ENCODE measurements around the gene CUL3. TPM values are rescaled to one million over a fixed set of nuclear protein-coding genes. Genes with fewer than 3 reads are reported as not detected.
A peak's percentile ranks its signal among the peaks of the same experiment; 100 is the strongest.

Gene CUL3
- total and polyA plus RNA-seq, 2 of the 13 experiments (the other 11 are each of a cell fraction or from before 2014, with no cell fraction given): 33.2 to 62.3 TPM

DNA sequence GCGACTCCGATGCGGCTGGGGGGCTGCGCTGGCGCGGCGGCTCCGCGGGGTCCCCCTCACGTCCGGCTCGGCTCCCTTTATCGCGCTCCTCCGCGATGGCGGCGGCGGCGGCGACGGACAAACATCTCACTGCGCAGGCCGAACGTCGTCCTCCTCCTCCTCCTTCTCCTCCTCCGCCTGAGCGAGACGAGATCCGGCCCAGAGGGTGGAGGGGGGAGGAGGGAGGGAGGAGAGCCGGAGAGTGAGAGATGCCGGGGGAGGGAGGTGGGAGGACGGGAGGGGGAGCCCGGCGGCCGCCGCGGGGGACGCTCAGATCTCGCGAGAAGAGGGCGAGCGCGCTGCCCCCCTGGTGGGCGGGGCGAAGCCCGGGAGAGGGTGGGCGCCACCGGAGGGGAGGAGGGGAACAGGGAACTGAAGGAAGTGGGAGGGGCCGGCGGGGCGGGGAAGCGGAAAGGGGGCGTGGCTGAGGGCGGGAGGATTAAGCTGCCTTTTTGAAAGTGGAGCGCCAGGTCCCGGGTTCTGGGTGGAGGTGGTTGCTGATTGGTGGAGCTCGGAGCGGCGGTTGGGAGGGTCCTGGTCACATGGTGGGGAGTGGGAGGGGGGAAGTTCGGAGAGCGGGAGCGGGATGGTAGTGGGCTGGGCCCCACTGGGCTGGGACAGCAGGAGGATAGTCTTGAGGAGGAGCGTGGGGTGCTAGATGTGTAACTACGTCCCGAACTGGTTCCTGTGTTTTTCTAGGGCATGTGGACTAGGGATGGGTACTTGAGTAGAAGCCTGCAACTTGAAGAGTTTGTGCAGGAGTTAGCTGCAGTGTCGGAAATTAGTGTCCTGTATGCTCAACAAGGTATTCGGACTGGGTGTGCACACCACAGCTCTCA lies at the start of gene CUL3 (continued):
- TF ChIP-seq, protein P1, sequence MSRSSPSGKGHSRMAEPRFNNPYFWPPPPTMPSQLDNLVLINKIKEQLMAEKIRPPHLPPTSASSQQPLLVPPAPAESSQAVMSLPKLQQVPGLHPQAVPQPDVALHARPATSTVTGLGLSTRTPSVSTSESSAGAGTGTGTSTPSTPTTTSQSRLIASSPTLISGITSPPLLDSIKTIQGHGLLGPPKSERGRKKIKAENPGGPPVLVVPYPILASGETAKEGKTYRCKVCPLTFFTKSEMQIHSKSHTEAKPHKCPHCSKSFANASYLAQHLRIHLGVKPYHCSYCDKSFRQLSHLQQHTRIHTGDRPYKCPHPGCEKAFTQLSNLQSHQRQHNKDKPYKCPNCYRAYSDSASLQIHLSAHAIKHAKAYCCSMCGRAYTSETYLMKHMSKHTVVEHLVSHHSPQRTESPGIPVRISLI (CRISPR knock-in tag; IDR thresholded peaks at IDR 0.05; ENCODE audit: borderline replicate concordance): no peak
- TF ChIP-seq SP1 (IDR thresholded peaks at IDR 0.05) (peak; percentile 94), SP1 (CRISPR knock-in tag; IDR thresholded peaks at IDR 0.05) (peak; percentile 89), NFIC (IDR thresholded peaks at IDR 0.05; ENCODE audit: low read length) (no peak), ARNT2 (CRISPR knock-in tag; IDR thresholded peaks at IDR 0.05; ENCODE audit: low read depth) (peak; percentile 15; the same call in 1 of the 2 replicates), SP2 (CRISPR knock-in tag; IDR thresholded peaks at IDR 0.05) (peak; percentile 69), THAP11 (CRISPR knock-in tag; IDR thresholded peaks at IDR 0.05) (peak; percentile 68)
- TF ChIP-seq, protein P2, sequence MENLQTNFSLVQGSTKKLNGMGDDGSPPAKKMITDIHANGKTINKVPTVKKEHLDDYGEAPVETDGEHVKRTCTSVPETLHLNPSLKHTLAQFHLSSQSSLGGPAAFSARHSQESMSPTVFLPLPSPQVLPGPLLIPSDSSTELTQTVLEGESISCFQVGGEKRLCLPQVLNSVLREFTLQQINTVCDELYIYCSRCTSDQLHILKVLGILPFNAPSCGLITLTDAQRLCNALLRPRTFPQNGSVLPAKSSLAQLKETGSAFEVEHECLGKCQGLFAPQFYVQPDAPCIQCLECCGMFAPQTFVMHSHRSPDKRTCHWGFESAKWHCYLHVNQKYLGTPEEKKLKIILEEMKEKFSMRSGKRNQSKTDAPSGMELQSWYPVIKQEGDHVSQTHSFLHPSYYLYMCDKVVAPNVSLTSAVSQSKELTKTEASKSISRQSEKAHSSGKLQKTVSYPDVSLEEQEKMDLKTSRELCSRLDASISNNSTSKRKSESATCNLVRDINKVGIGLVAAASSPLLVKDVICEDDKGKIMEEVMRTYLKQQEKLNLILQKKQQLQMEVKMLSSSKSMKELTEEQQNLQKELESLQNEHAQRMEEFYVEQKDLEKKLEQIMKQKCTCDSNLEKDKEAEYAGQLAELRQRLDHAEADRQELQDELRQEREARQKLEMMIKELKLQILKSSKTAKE (CRISPR knock-in tag; IDR thresholded peaks at IDR 0.05; ENCODE audit: borderline replicate concordance): peak; percentile 52; the same call in 1 of the 2 replicates
- TF ChIP-seq, protein P3, sequence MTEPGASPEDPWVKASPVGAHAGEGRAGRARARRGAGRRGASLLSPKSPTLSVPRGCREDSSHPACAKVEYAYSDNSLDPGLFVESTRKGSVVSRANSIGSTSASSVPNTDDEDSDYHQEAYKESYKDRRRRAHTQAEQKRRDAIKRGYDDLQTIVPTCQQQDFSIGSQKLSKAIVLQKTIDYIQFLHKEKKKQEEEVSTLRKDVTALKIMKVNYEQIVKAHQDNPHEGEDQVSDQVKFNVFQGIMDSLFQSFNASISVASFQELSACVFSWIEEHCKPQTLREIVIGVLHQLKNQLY (CRISPR knock-in tag; IDR thresholded peaks at IDR 0.05): no peak
- TF ChIP-seq, protein P4, sequence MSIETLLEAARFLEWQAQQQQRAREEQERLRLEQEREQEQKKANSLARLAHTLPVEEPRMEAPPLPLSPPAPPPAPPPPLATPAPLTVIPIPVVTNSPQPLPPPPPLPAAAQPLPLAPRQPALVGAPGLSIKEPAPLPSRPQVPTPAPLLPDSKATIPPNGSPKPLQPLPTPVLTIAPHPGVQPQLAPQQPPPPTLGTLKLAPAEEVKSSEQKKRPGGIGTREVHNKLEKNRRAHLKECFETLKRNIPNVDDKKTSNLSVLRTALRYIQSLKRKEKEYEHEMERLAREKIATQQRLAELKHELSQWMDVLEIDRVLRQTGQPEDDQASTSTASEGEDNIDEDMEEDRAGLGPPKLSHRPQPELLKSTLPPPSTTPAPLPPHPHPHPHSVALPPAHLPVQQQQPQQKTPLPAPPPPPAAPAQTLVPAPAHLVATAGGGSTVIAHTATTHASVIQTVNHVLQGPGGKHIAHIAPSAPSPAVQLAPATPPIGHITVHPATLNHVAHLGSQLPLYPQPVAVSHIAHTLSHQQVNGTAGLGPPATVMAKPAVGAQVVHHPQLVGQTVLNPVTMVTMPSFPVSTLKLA (IDR thresholded peaks at IDR 0.05): peak; percentile 63; the same call in 1 of the 2 replicates
- TF ChIP-seq, protein P5, sequence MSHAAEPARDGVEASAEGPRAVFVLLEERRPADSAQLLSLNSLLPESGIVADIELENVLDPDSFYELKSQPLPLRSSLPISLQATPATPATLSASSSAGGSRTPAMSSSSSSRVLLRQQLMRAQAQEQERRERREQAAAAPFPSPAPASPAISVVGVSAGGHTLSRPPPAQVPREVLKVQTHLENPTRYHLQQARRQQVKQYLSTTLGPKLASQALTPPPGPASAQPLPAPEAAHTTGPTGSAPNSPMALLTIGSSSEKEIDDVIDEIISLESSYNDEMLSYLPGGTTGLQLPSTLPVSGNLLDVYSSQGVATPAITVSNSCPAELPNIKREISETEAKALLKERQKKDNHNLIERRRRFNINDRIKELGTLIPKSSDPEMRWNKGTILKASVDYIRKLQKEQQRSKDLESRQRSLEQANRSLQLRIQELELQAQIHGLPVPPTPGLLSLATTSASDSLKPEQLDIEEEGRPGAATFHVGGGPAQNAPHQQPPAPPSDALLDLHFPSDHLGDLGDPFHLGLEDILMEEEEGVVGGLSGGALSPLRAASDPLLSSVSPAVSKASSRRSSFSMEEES (CRISPR knock-in tag; IDR thresholded peaks at IDR 0.05): peak; percentile 86
- TF ChIP-seq, protein P6, sequence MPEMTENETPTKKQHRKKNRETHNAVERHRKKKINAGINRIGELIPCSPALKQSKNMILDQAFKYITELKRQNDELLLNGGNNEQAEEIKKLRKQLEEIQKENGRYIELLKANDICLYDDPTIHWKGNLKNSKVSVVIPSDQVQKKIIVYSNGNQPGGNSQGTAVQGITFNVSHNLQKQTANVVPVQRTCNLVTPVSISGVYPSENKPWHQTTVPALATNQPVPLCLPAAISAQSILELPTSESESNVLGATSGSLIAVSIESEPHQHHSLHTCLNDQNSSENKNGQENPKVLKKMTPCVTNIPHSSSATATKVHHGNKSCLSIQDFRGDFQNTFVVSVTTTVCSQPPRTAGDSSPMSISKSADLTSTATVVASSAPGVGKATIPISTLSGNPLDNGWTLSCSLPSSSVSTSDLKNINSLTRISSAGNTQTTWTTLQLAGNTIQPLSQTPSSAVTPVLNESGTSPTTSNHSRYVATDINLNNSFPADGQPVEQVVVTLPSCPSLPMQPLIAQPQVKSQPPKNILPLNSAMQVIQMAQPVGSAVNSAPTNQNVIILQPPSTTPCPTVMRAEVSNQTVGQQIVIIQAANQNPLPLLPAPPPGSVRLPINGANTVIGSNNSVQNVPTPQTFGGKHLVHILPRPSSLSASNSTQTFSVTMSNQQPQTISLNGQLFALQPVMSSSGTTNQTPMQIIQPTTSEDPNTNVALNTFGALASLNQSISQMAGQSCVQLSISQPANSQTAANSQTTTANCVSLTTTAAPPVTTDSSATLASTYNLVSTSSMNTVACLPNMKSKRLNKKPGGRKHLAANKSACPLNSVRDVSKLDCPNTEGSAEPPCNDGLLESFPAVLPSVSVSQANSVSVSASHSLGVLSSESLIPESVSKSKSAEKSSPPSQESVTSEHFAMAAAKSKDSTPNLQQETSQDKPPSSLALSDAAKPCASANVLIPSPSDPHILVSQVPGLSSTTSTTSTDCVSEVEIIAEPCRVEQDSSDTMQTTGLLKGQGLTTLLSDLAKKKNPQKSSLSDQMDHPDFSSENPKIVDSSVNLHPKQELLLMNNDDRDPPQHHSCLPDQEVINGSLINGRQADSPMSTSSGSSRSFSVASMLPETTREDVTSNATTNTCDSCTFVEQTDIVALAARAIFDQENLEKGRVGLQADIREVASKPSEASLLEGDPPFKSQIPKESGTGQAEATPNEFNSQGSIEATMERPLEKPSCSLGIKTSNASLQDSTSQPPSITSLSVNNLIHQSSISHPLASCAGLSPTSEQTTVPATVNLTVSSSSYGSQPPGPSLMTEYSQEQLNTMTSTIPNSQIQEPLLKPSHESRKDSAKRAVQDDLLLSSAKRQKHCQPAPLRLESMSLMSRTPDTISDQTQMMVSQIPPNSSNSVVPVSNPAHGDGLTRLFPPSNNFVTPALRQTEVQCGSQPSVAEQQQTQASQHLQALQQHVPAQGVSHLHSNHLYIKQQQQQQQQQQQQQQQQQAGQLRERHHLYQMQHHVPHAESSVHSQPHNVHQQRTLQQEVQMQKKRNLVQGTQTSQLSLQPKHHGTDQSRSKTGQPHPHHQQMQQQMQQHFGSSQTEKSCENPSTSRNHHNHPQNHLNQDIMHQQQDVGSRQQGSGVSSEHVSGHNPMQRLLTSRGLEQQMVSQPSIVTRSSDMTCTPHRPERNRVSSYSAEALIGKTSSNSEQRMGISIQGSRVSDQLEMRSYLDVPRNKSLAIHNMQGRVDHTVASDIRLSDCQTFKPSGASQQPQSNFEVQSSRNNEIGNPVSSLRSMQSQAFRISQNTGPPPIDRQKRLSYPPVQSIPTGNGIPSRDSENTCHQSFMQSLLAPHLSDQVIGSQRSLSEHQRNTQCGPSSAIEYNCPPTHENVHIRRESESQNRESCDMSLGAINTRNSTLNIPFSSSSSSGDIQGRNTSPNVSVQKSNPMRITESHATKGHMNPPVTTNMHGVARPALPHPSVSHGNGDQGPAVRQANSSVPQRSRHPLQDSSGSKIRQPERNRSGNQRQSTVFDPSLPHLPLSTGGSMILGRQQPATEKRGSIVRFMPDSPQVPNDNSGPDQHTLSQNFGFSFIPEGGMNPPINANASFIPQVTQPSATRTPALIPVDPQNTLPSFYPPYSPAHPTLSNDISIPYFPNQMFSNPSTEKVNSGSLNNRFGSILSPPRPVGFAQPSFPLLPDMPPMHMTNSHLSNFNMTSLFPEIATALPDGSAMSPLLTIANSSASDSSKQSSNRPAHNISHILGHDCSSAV (CRISPR knock-in tag; IDR thresholded peaks at IDR 0.05; ENCODE audit: borderline replicate concordance): no peak
